ENCODE results near the gene MUC5B.
"Not testable (repeated sequence)": the region's sequence is repeated elsewhere in the genome, so short reads cannot be mapped to it uniquely, and the experiment has no call there.

MUC5B gene

GRCh38 chr11:1189816-1190215 lies 33.0 kb upstream of the MUC5B start:
- not testable (repeated sequence) for DNase-seq

GRCh38 chr11:1191786-1192470 lies 30.9 kb upstream of the MUC5B start:
- not testable (repeated sequence) for DNase-seq

- DNase-seq, result no peak
These were observed 30.0 kb upstream of the MUC5B start for GRCh38 chr11:1192741-1193325.

- no peak for DNase-seq
These were observed 29.3 kb upstream of the MUC5B start for GRCh38 chr11:1193326-1194230.

- no peak for DNase-seq
These were observed 28.5 kb upstream of the MUC5B start for GRCh38 chr11:1194231-1194976.

GRCh38 chr11:1194977-1195681 lies 27.7 kb upstream of the MUC5B start:
- no peak for DNase-seq

- DNase-seq, result no peak
These were observed 27.0 kb upstream of the MUC5B start for GRCh38 chr11:1195682-1196515.

- no peak for DNase-seq
These were observed 26.1 kb upstream of the MUC5B start for GRCh38 chr11:1196516-1197391.

GRCh38 chr11:1197431-1197885 lies 25.4 kb upstream of the MUC5B start:
- DNase-seq, result no peak

- no peak for DNase-seq
These were observed 24.8 kb upstream of the MUC5B start for GRCh38 chr11:1197886-1198560.

GRCh38 chr11:1198561-1199240 lies 24.2 kb upstream of the MUC5B start:
- no peak for DNase-seq

- DNase-seq, result no peak
These were observed 23.6 kb upstream of the MUC5B start for GRCh38 chr11:1199241-1199750.

- no peak for DNase-seq
These were observed 22.9 kb upstream of the MUC5B start for GRCh38 chr11:1199751-1200610.

GRCh38 chr11:1200611-1201191 lies 22.2 kb upstream of the MUC5B start:
- no peak for DNase-seq

GRCh38 chr11:1201395-1202153 lies 21.3 kb upstream of the MUC5B start:
- DNase-seq, result no peak

- DNase-seq, result no peak
These were observed 20.6 kb upstream of the MUC5B start for GRCh38 chr11:1202154-1202775.

Data from fibroblast of skin of abdomen (primary cell).